Panc1 (cell line): ENCODE data around the gene SORBS1.

Experiments used
- CTCF ChIP-seq: fragments of 450-650 bp; IDR thresholded peaks from 2 replicates; pipeline ENCODE4 v1.5.1; 2017; ENCODE audit warnings: mild to moderate bottlenecking
- REST ChIP-seq, 2 experiments: IDR thresholded peaks; 2 replicates each; pipeline ENCODE4 v1.6.1; 2011 to 2012; ENCODE audit warnings: low read depth in 2 of 2, control low read depth in 1 of 2, low read length in 1 of 2, mild to moderate bottlenecking in 1 of 2, moderate library complexity in 1 of 2; ENCODE audit not compliant: insufficient read depth in 1 of 2

- TF ChIP-seq CTCF (no peak), REST (IDR thresholded peaks at IDR 0.05; ENCODE audit: insufficient read depth in 1 of 2, low read depth in 2 of 2, low read length in 1 of 2) (no peak)
Observed at GRCh38 chr10:95499482-95499989, 61.6 kb downstream of the SORBS1 start.
